Measurements from ENCODE around the gene OPCML.

Gene OPCML

GRCh38 chr11:132853886-132854285 lies 678.4 kb downstream of the OPCML start:
- DNase-seq (ENCODE audit: low read depth in 2 of 2), result no peak

- DNase-seq (ENCODE audit: low read depth in 2 of 2), result no peak
Measured at GRCh38 chr11:132852361-132852760, 679.9 kb downstream of the OPCML start.

GRCh38 chr11:132851247-132851646 lies 681.1 kb downstream of the OPCML start:
- DNase-seq (ENCODE audit: low read depth in 2 of 2), result no peak

- DNase-seq (ENCODE audit: low read depth in 2 of 2), result no peak
Measured at GRCh38 chr11:132850266-132850665, 682.0 kb downstream of the OPCML start.

- no peak for DNase-seq (ENCODE audit: low read depth in 2 of 2)
Measured at GRCh38 chr11:132848336-132848735, 684.0 kb downstream of the OPCML start.

- no peak for DNase-seq (ENCODE audit: low read depth in 2 of 2)
Measured at GRCh38 chr11:132846075-132846474, 686.2 kb downstream of the OPCML start.

GRCh38 chr11:132844956-132845696 lies 687.2 kb downstream of the OPCML start:
- no peak for DNase-seq (ENCODE audit: low read depth in 2 of 2)

- no peak for DNase-seq (ENCODE audit: low read depth in 2 of 2)
Measured at GRCh38 chr11:132840660-132841059, 691.6 kb downstream of the OPCML start.

- DNase-seq (ENCODE audit: low read depth in 2 of 2), result no peak
Measured at GRCh38 chr11:132840191-132840590, 692.1 kb downstream of the OPCML start.

- DNase-seq (ENCODE audit: low read depth in 2 of 2), result no peak
Measured at GRCh38 chr11:132839236-132839945, 692.9 kb downstream of the OPCML start.

- no peak for DNase-seq (ENCODE audit: low read depth in 2 of 2)
Measured at GRCh38 chr11:132838627-132839026, 693.7 kb downstream of the OPCML start.

GRCh38 chr11:132831272-132831671 lies 701.0 kb downstream of the OPCML start:
- no peak for DNase-seq (ENCODE audit: low read depth in 2 of 2)

- no peak for DNase-seq (ENCODE audit: low read depth in 2 of 2)
Measured at GRCh38 chr11:132824642-132825041, 707.7 kb downstream of the OPCML start.

- DNase-seq (ENCODE audit: low read depth in 2 of 2), result no peak
Measured at GRCh38 chr11:132822276-132822675, 710.0 kb downstream of the OPCML start.

GRCh38 chr11:132821499-132821898 lies 710.8 kb downstream of the OPCML start:
- DNase-seq (ENCODE audit: low read depth in 2 of 2), result no peak

GRCh38 chr11:132821014-132821413 lies 711.3 kb downstream of the OPCML start:
- no peak for DNase-seq (ENCODE audit: low read depth in 2 of 2)

- DNase-seq (ENCODE audit: low read depth in 2 of 2), result no peak
Measured at GRCh38 chr11:132818951-132819350, 713.4 kb downstream of the OPCML start.

- DNase-seq (ENCODE audit: low read depth in 2 of 2), result no peak
Measured at GRCh38 chr11:132817387-132817786, 714.9 kb downstream of the OPCML start.

- DNase-seq (ENCODE audit: low read depth in 2 of 2), result no peak
Measured at GRCh38 chr11:132814410-132814809, 717.9 kb downstream of the OPCML start.

- no peak for DNase-seq (ENCODE audit: low read depth in 2 of 2)
Measured at GRCh38 chr11:132811649-132812048, 720.7 kb downstream of the OPCML start.

- no peak for DNase-seq (ENCODE audit: low read depth in 2 of 2)
Measured at GRCh38 chr11:132809070-132809469, 723.2 kb downstream of the OPCML start.

- DNase-seq (ENCODE audit: low read depth in 2 of 2), result no peak
Measured at GRCh38 chr11:132804258-132804657, 728.0 kb downstream of the OPCML start.

GRCh38 chr11:132803436-132803835 lies 728.9 kb downstream of the OPCML start:
- no peak for DNase-seq (ENCODE audit: low read depth in 2 of 2)

Measured in stimulated activated CD4-positive, alpha-beta T cell treated with anti-CD3 and anti-CD28 coated beads, Interleukin-15, amount 100 ng/mL, for 48 hours (primary cell).